Measurements from ENCODE around the gene DHRSX.

- no peak for TF ChIP-seq POLR2A (IDR thresholded peaks at IDR 0.05; ENCODE audit: extremely low read depth, insufficient read length)
- TF ChIP-seq CTCF (IDR thresholded peaks at IDR 0.05; ENCODE audit: low read depth, low read length): no peak
These were observed 12.0 kb downstream of the DHRSX start for GRCh38 chrX:2488621-2489285.

All from NB4 (cell line).